ES-I3 (cell line): ENCODE results near the gene GALNTL6.

Source experiments
- H3K36me3 ChIP-seq: 2 replicates; pipeline ENCODE4 v1.6.1; 2013; ENCODE audit warnings: mild to moderate bottlenecking, low read length, control low read depth, moderate library complexity; ENCODE audit not compliant: insufficient read depth
- H3K4me1 ChIP-seq: 2 replicates; pipeline ENCODE4 v1.6.1; 2013; ENCODE audit warnings: mild to moderate bottlenecking, control low read depth, low read length; ENCODE audit not compliant: insufficient read depth
- H3K9ac ChIP-seq: 2 replicates; pipeline ENCODE4 v1.6.1; 2013; ENCODE audit warnings: low read depth, mild to moderate bottlenecking, low read length, moderate library complexity
- H3K9me3 ChIP-seq: 2 replicates; pipeline ENCODE4 v1.6.1; 2013; ENCODE audit warnings: mild to moderate bottlenecking, low read length, moderate library complexity; ENCODE audit not compliant: control insufficient read depth, insufficient read depth

Gene GALNTL6

GRCh38 chr4:172134521-172134920 is 321.3 kb downstream of the GALNTL6 start:
- no peak overlapping the region for H3K9ac ChIP-seq
- H3K36me3 ChIP-seq: no peaks in the 10 kb centered on the region
- no peaks in the 10 kb centered on the region for H3K4me1 ChIP-seq
- no peaks in the 10 kb centered on the region for H3K9me3 ChIP-seq

GRCh38 chr4:172141025-172141424 is 327.8 kb downstream of the GALNTL6 start:
- Histone ChIP-seq H3K36me3 (no peaks in the 10 kb centered on the region), H3K9ac (no peak overlapping the region), H3K9me3 (no peaks in the 10 kb centered on the region), H3K4me1 (no peaks in the 10 kb centered on the region)

GRCh38 chr4:172142281-172142741 is 329.1 kb downstream of the GALNTL6 start:
- no peaks in the 10 kb centered on the region for H3K4me1 ChIP-seq
- H3K9ac ChIP-seq: no peak overlapping the region
- no peaks in the 10 kb centered on the region for H3K36me3 ChIP-seq
- H3K9me3 ChIP-seq: no peaks in the 10 kb centered on the region

- Histone ChIP-seq H3K4me1 (no peaks in the 10 kb centered on the region), H3K36me3 (no peaks in the 10 kb centered on the region), H3K9ac (no peak overlapping the region), H3K9me3 (no peaks in the 10 kb centered on the region)
Observed at GRCh38 chr4:172143605-172144314, 330.6 kb downstream of the GALNTL6 start.

GRCh38 chr4:172147687-172148086 is 334.5 kb downstream of the GALNTL6 start:
- no peaks in the 10 kb centered on the region for H3K9me3 ChIP-seq
- no peaks in the 10 kb centered on the region for H3K36me3 ChIP-seq
- no peak overlapping the region for H3K9ac ChIP-seq
- no peaks in the 10 kb centered on the region for H3K4me1 ChIP-seq

- no peaks in the 10 kb centered on the region for H3K4me1 ChIP-seq
- no peaks in the 10 kb centered on the region for H3K9me3 ChIP-seq
- H3K36me3 ChIP-seq: no peaks in the 10 kb centered on the region
- H3K9ac ChIP-seq: no peak overlapping the region
Observed at GRCh38 chr4:172149329-172149728, 336.1 kb downstream of the GALNTL6 start.

- Histone ChIP-seq H3K4me1 (no peaks in the 10 kb centered on the region), H3K9ac (no peak overlapping the region), H3K9me3 (no peaks in the 10 kb centered on the region), H3K36me3 (no peaks in the 10 kb centered on the region)
Observed at GRCh38 chr4:172152284-172152683, 339.1 kb downstream of the GALNTL6 start.

GRCh38 chr4:172153719-172154118 is 340.5 kb downstream of the GALNTL6 start:
- H3K4me1 ChIP-seq: no peaks in the 10 kb centered on the region
- no peaks in the 10 kb centered on the region for H3K36me3 ChIP-seq
- no peaks in the 10 kb centered on the region for H3K9me3 ChIP-seq
- no peak overlapping the region for H3K9ac ChIP-seq

- H3K4me1 ChIP-seq: no peaks in the 10 kb centered on the region
- H3K9ac ChIP-seq: no peak overlapping the region
- no peaks in the 10 kb centered on the region for H3K9me3 ChIP-seq
Observed at GRCh38 chr4:172155838-172156345, 342.7 kb downstream of the GALNTL6 start.

GRCh38 chr4:172157946-172158345 is 344.7 kb downstream of the GALNTL6 start:
- Histone ChIP-seq H3K9ac (no peak overlapping the region), H3K4me1 (no peaks in the 10 kb centered on the region), H3K36me3 (no peaks in the 10 kb centered on the region), H3K9me3 (no peaks in the 10 kb centered on the region)

More at GRCh38 chr4:172155838-172156345, 342.7 kb downstream of the GALNTL6 start:
- H3K36me3 ChIP-seq: no peaks in the 10 kb centered on the region

GRCh38 chr4:172163215-172163614 is 350.0 kb downstream of the GALNTL6 start:
- H3K36me3 ChIP-seq: no peaks in the 10 kb centered on the region
- no peaks in the 10 kb centered on the region for H3K4me1 ChIP-seq
- H3K9ac ChIP-seq: no peak overlapping the region
- no peaks in the 10 kb centered on the region for H3K9me3 ChIP-seq

- no peak overlapping the region for H3K9ac ChIP-seq
- no peaks in the 10 kb centered on the region for H3K9me3 ChIP-seq
- no peaks in the 10 kb centered on the region for H3K36me3 ChIP-seq
- H3K4me1 ChIP-seq: 0 out of 2 replicates have a peak, but pooled peaks cover 4% of the 10 kb centered on the region
Observed at GRCh38 chr4:172168888-172169287, 355.7 kb downstream of the GALNTL6 start.

- H3K36me3 ChIP-seq: no peaks in the 10 kb centered on the region
- no peak overlapping the region for H3K9ac ChIP-seq
Observed at GRCh38 chr4:172169871-172170270, 356.7 kb downstream of the GALNTL6 start.

GRCh38 chr4:172173206-172173605 is 360.0 kb downstream of the GALNTL6 start:
- Histone ChIP-seq H3K36me3 (no peaks in the 10 kb centered on the region), H3K9me3 (no peaks in the 10 kb centered on the region), H3K4me1 (0 out of 2 replicates have a peak, but pooled peaks cover 4% of the 10 kb centered on the region), H3K9ac (no peak overlapping the region)

More at GRCh38 chr4:172169871-172170270, 356.7 kb downstream of the GALNTL6 start:
- H3K4me1 ChIP-seq: 0 out of 2 replicates have a peak, but pooled peaks cover 4% of the 10 kb centered on the region
- H3K9me3 ChIP-seq: no peaks in the 10 kb centered on the region

- H3K9ac ChIP-seq: no peak overlapping the region
- H3K4me1 ChIP-seq: 0 out of 2 replicates have a peak, but pooled peaks cover 4% of the 10 kb centered on the region
- H3K36me3 ChIP-seq: no peaks in the 10 kb centered on the region
- H3K9me3 ChIP-seq: no peaks in the 10 kb centered on the region
Observed at GRCh38 chr4:172177382-172177781, 364.2 kb downstream of the GALNTL6 start.
